Endodermal cell (in vitro differentiated cells): ENCODE data around the gene PANK2. TPM values are rescaled to one million over a fixed set of nuclear protein-coding genes. Genes with fewer than 3 reads are reported as not detected.

Experiments used
- DNase-seq: peaks from one replicate; pipeline ENCODE4 v3.0.0-alpha.2; 2017
- H3K27ac ChIP-seq: 2 replicates; pipeline ENCODE4 v1.5.1; 2013; ENCODE audit warnings: mild to moderate bottlenecking, low read depth, low read length, moderate library complexity
- H3K27me3 ChIP-seq: 2 replicates; pipeline ENCODE4 v1.6.1; 2013; ENCODE audit warnings: mild to moderate bottlenecking, low read length, moderate library complexity; ENCODE audit not compliant: insufficient read depth, control insufficient read depth, poor library complexity, severe bottlenecking
- H3K36me3 ChIP-seq: 2 replicates; pipeline ENCODE4 v1.7.0; 2013; ENCODE audit warnings: mild to moderate bottlenecking, low read length, moderate library complexity; ENCODE audit not compliant: control insufficient read depth, insufficient read depth
- H3K4me1 ChIP-seq: one replicate; pipeline ENCODE4 v1.7.0; 2013; ENCODE audit warnings: low read length; ENCODE audit not compliant: control insufficient read depth, insufficient read depth
- H3K4me3 ChIP-seq: 2 replicates; pipeline ENCODE4 v1.5.1; 2013; ENCODE audit warnings: mild to moderate bottlenecking, low read length, moderate library complexity
- H3K9ac ChIP-seq: 2 replicates; pipeline ENCODE4 v1.6.1; 2013; ENCODE audit warnings: mild to moderate bottlenecking, low read length, moderate library complexity; ENCODE audit not compliant: poor library complexity, severe bottlenecking; ENCODE audit errors: extremely low read depth
- H3K9me3 ChIP-seq: 2 replicates; pipeline ENCODE4 v1.6.1; 2013; ENCODE audit warnings: mild to moderate bottlenecking, low read length, moderate library complexity; ENCODE audit not compliant: control insufficient read depth
- H3K27ac Mint-ChIP-seq: 2 replicates; pipeline ENCODE4 v1.8.0; 2020; ENCODE audit warnings: mixed read lengths
- H3K27me3 Mint-ChIP-seq: 2 replicates; pipeline ENCODE4 v1.8.0; 2021; ENCODE audit warnings: mild to moderate bottlenecking, mixed read lengths; ENCODE audit not compliant: insufficient read depth
- H3K36me3 Mint-ChIP-seq: 2 replicates; pipeline ENCODE4 v1.8.0; 2020; ENCODE audit warnings: low read depth, mixed read lengths
- H3K4me1 Mint-ChIP-seq: 2 replicates; pipeline ENCODE4 v1.8.0; 2020; ENCODE audit warnings: mixed read lengths
- H3K4me3 Mint-ChIP-seq: 2 replicates; pipeline ENCODE4 v1.8.0; 2020; ENCODE audit warnings: mild to moderate bottlenecking, moderate library complexity, mixed read lengths
- H3K9me3 Mint-ChIP-seq: 2 replicates; pipeline ENCODE4 v1.8.0; 2020; ENCODE audit warnings: mild to moderate bottlenecking, mixed read lengths
- CTCF ChIP-seq: fragments of 200-600 bp; sonication (generic); conservative IDR thresholded peaks from 2 replicates; pipeline ENCODE4 v1.5.0; 2021; ENCODE audit warnings: antibody characterized with exemption, mild to moderate bottlenecking
- WGBS, 2 experiments: methylation state at CpG; one replicate each; pipeline versions ENCODE4 v1.1.5 to v1.1.7; 2013; ENCODE audit warnings: missing lambda C conversion rate in 2 of 2, mixed read lengths in 1 of 2; ENCODE audit not compliant: insufficient coverage in 1 of 2, insufficient read length in 1 of 2; 5-methylcytosine and 5-hydroxymethylcytosine counted together
- total RNA-seq, 2 donors: library from RNA; stranded (reverse); fragmentation: NEBNext Ultra II Directional in 1 of 2; extraction: Animal tissue kit (Norgen Biotek cat#: 25700) in 1 of 2; gene quantifications; 2 replicates in 1 of 2; 3 replicates in 1 of 2; pipeline ENCODE4 v1.2.1, GENCODE V29; 2021

PANK2 gene
- total RNA-seq, 2 donors from 2014 or later, result 57.6 to 66.5 TPM

- peak; percentile 96 for DNase-seq
Observed at GRCh38 chr20:3846740-3847428, 42.3 kb upstream of the PANK2 start, which contains the start of gene MAVS. Gene MAVS, plus strand, starts transcription at chr20:3846834. Its CDS starts 7,791 bp downstream, at chr20:3854625.

GRCh38 chr20:3847429-3847940, 41.7 kb upstream of the PANK2 start:
- 47 to 68% methylated on average over 6 to 8 of the region's 8 CpGs for WGBS, 2 experiments
- Histone ChIP-seq H3K9me3 (no peaks in the 10 kb centered on the region), H3K9ac (peak overlapping the region; percentile 77), H3K27me3 (no peaks in the 10 kb centered on the region), H3K4me3 (peak overlapping the region; percentile 95), H3K4me1 (peaks cover 7% of the 10 kb centered on the region), H3K27ac (no peak overlapping the region), H3K36me3 (no peaks in the 10 kb centered on the region)
- H3K27ac Mint-ChIP-seq, result peak overlapping the region; percentile 87
- peaks cover 8% of the 10 kb centered on the region for H3K4me1 Mint-ChIP-seq
- peak overlapping the region; percentile 81 for H3K4me3 Mint-ChIP-seq
- H3K9me3 Mint-ChIP-seq, result no peaks in the 10 kb centered on the region
- no peaks in the 10 kb centered on the region for H3K27me3 Mint-ChIP-seq
- peaks cover 11% of the 10 kb centered on the region for H3K36me3 Mint-ChIP-seq
- no peak for DNase-seq
- no peak for TF ChIP-seq CTCF

More at GRCh38 chr20:3846740-3847428, 42.3 kb upstream of the PANK2 start, which contains the start of gene MAVS:
- Mint-ChIP-seq H3K36me3 (peaks cover 8% of the 10 kb centered on the region), H3K4me1 (peaks cover 12% of the 10 kb centered on the region), H3K4me3 (peak within 1 kb of the TSS; percentile 81), H3K9me3 (no peaks in the 10 kb centered on the region), H3K27ac (peak within 1 kb of the TSS; percentile 87), H3K27me3 (no peaks in the 10 kb centered on the region)
- H3K4me1 ChIP-seq, result peaks cover 7% of the 10 kb centered on the region
- H3K9ac ChIP-seq, result peak within 1 kb of the TSS; percentile 77
- H3K27ac ChIP-seq, result peak within 1 kb of the TSS; percentile 21
- peak within 1 kb of the TSS; percentile 95 for H3K4me3 ChIP-seq
- WGBS, 2 experiments, result 0 to 1% methylated on average over 16 to 72 of the region's 72 CpGs
- no peaks in the 10 kb centered on the region for H3K9me3 ChIP-seq
- no peaks in the 10 kb centered on the region for H3K27me3 ChIP-seq
- TF ChIP-seq CTCF, result peak; percentile 35
- no peaks in the 10 kb centered on the region for H3K36me3 ChIP-seq

GRCh38 chr20:3848565-3848964, 40.6 kb upstream of the PANK2 start:
- Histone ChIP-seq H3K9ac (no peak overlapping the region), H3K27me3 (no peaks in the 10 kb centered on the region), H3K4me1 (peaks cover 4% of the 10 kb centered on the region), H3K36me3 (no peaks in the 10 kb centered on the region), H3K4me3 (no peak overlapping the region), H3K9me3 (no peaks in the 10 kb centered on the region), H3K27ac (no peak overlapping the region)
- 83 to 100% methylated on average over 1 of the region's 1 CpG for WGBS, 2 experiments
- Mint-ChIP-seq H3K4me3 (peak overlapping the region; percentile 81), H3K9me3 (no peaks in the 10 kb centered on the region), H3K36me3 (peaks cover 13% of the 10 kb centered on the region), H3K4me1 (peaks cover 5% of the 10 kb centered on the region), H3K27ac (no peak overlapping the region), H3K27me3 (no peaks in the 10 kb centered on the region)
- TF ChIP-seq CTCF, result no peak
- DNase-seq, result no peak
